ENCODE results near the gene NKX2-4. TPM values are rescaled to one million over a fixed set of nuclear protein-coding genes. Genes with fewer than 3 reads are reported as not detected.

NKX2-4 gene
- total and polyA plus RNA-seq, 2 donors (not counting 1 experiment from before 2014, with no cell fraction given) = not detected

DNA sequence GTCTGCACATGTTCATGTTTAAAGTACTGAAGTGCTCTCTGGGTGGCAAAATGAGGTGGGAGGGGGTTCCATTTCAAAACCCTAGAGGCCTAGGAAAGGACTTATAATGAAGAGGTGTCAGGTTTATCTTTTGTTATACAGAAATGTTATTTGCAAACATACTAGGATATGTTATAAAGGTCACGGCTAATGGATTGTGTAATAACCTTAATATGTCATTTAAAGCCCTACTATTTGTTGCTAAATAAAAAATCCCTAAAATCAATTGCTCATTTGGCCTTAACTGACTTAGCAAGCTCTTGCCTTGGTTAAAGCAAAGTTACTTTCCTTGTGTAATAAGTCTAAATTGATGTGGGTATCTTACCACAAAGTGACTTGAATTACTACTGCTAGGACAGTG is 8.8 kb downstream of the NKX2-4 start:
- Mint-ChIP-seq H3K4me3 (no peak overlapping the region), H3K4me1 (peaks cover 11% of the 10 kb centered on the region), H3K9me3 (ENCODE audit: insufficient read depth) (no peaks in the 10 kb centered on the region), H3K27ac (no peak overlapping the region), H3K27me3 (peaks cover 19% of the 10 kb centered on the region)
- Histone ChIP-seq H3K79me2 (ENCODE audit: control insufficient read depth, insufficient read depth, low read length) (no peaks in the 10 kb centered on the region), H4K20me1 (ENCODE audit: control insufficient read depth, insufficient read depth, low read length, poor library complexity, severe bottlenecking) (no peaks in the 10 kb centered on the region), H3K4me1 (ENCODE audit: control insufficient read depth in 2 of 2, insufficient read depth in 2 of 2, low read length in 2 of 2) (peaks cover 6 to 11% of the 10 kb centered on the region in 2 donors), H3K4me3 (ENCODE audit: control extremely low read depth in 1 of 5, extremely low read depth in 1 of 5, insufficient read depth in 1 of 5, low read depth in 2 of 5, low read length in 4 of 5) (no peak overlapping the region), H3K36me3 (replicated peaks in 1 of 2; ENCODE audit: control extremely low read depth in 1 of 2, control insufficient read depth in 1 of 2, extremely low read depth in 1 of 2, insufficient read depth in 2 of 2, low read length in 1 of 2) (peaks cover 18 to 34% of the 10 kb centered on the region in 2 experiments), H3K4me2 (replicated peaks; ENCODE audit: low read depth, low read length, poor library complexity, severe bottlenecking) (no peak overlapping the region), H3K9me3 (ENCODE audit: control extremely low read depth in 1 of 3, control insufficient read depth in 2 of 3, insufficient read depth in 1 of 3, low read length in 2 of 3) (no peaks in the 10 kb centered on the region), H3K9ac (ENCODE audit: low read length) (no peak overlapping the region), H3K27me3 (replicated peaks in 1 of 4; ENCODE audit: control extremely low read depth in 1 of 4, control insufficient read depth in 3 of 4, insufficient read depth in 4 of 4, low read length in 3 of 4) (peaks cover 2 to 19% (median 15%) of the 10 kb centered on the region in 4 experiments), H3K27ac (ENCODE audit: low read length in 2 of 2) (no peak overlapping the region), H2AFZ (ENCODE audit: insufficient read depth, low read depth, low read length, poor library complexity, severe bottlenecking) (no peak overlapping the region)
- ATAC-seq (ENCODE audit: low read depth) (no peak), DNase-seq (no peak)
- intact Hi-C loops (cut with micrococcal nuclease) = no loop called here
- no CpG with 5 or more reads among the region's 1 CpG for WGBS (ENCODE audit: insufficient coverage)
- no peak for TF ChIP-seq EZH2 (IDR thresholded peaks at IDR 0.05; ENCODE audit: borderline replicate concordance, insufficient read depth, low read depth, low read length, poor library complexity, severe bottlenecking)
- TF ChIP-seq, protein P1, sequence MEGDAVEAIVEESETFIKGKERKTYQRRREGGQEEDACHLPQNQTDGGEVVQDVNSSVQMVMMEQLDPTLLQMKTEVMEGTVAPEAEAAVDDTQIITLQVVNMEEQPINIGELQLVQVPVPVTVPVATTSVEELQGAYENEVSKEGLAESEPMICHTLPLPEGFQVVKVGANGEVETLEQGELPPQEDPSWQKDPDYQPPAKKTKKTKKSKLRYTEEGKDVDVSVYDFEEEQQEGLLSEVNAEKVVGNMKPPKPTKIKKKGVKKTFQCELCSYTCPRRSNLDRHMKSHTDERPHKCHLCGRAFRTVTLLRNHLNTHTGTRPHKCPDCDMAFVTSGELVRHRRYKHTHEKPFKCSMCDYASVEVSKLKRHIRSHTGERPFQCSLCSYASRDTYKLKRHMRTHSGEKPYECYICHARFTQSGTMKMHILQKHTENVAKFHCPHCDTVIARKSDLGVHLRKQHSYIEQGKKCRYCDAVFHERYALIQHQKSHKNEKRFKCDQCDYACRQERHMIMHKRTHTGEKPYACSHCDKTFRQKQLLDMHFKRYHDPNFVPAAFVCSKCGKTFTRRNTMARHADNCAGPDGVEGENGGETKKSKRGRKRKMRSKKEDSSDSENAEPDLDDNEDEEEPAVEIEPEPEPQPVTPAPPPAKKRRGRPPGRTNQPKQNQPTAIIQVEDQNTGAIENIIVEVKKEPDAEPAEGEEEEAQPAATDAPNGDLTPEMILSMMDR (IDR thresholded peaks at IDR 0.05) = no peak
- POLR2A ChIA-PET = no interaction called here
- CTCF ChIA-PET = no interaction called here

GRCh38 chr20:21387528-21387927 is 9.8 kb downstream of the NKX2-4 start:
- no peaks in the 10 kb centered on the region for H3K9me3 ChIP-seq (ENCODE audit: control extremely low read depth in 1 of 3, control insufficient read depth in 2 of 3, insufficient read depth in 1 of 3, low read length in 2 of 3)
- H3K4me2 ChIP-seq (replicated peaks; ENCODE audit: low read depth, low read length, poor library complexity, severe bottlenecking) = no peak overlapping the region
- intact Hi-C loops (cut with micrococcal nuclease) = no loop called here
- TF ChIP-seq, protein P1 (IDR thresholded peaks at IDR 0.05) = no peak
- no peak for TF ChIP-seq EZH2 (IDR thresholded peaks at IDR 0.05; ENCODE audit: borderline replicate concordance, insufficient read depth, low read depth, low read length, poor library complexity, severe bottlenecking)
- H4K20me1 ChIP-seq (ENCODE audit: control insufficient read depth, insufficient read depth, low read length, poor library complexity, severe bottlenecking) = no peaks in the 10 kb centered on the region
- ATAC-seq (ENCODE audit: low read depth) = no peak
- H3K4me3 ChIP-seq (ENCODE audit: control extremely low read depth in 1 of 5, extremely low read depth in 1 of 5, insufficient read depth in 1 of 5, low read depth in 2 of 5, low read length in 4 of 5) = no peak overlapping the region
- no peak for DNase-seq
- peaks cover 0 to 10% (median 8%) of the 10 kb centered on the region in 4 experiments for H3K27me3 ChIP-seq (replicated peaks in 1 of 4; ENCODE audit: control extremely low read depth in 1 of 4, control insufficient read depth in 3 of 4, insufficient read depth in 4 of 4, low read length in 3 of 4)
- H3K4me1 ChIP-seq (ENCODE audit: control insufficient read depth in 2 of 2, insufficient read depth in 2 of 2, low read length in 2 of 2) = peaks cover 6 to 8% of the 10 kb centered on the region in 2 donors
- no peaks in the 10 kb centered on the region for H3K9me3 Mint-ChIP-seq (ENCODE audit: insufficient read depth)
- peaks cover 21 to 44% of the 10 kb centered on the region in 2 experiments for H3K36me3 ChIP-seq (replicated peaks in 1 of 2; ENCODE audit: control extremely low read depth in 1 of 2, control insufficient read depth in 1 of 2, extremely low read depth in 1 of 2, insufficient read depth in 2 of 2, low read length in 1 of 2)
- no peak overlapping the region for H2AFZ ChIP-seq (ENCODE audit: insufficient read depth, low read depth, low read length, poor library complexity, severe bottlenecking)
- no peaks in the 10 kb centered on the region for H3K79me2 ChIP-seq (ENCODE audit: control insufficient read depth, insufficient read depth, low read length)
- no peak overlapping the region for H3K27ac ChIP-seq (ENCODE audit: low read length in 2 of 2)
- H3K27me3 Mint-ChIP-seq = peaks cover 10% of the 10 kb centered on the region
- no peak overlapping the region for H3K9ac ChIP-seq (ENCODE audit: low read length)
- POLR2A ChIA-PET = no interaction called here
- H3K27ac Mint-ChIP-seq = no peak overlapping the region
- CTCF ChIA-PET = no interaction called here
- H3K4me3 Mint-ChIP-seq = no peak overlapping the region
- H3K4me1 Mint-ChIP-seq = peaks cover 7% of the 10 kb centered on the region
